Heart left ventricle (tissue), 16 donors: ENCODE measurements around the gene ZDHHC14. TPM values are rescaled to one million over a fixed set of nuclear protein-coding genes. Genes with fewer than 3 reads are reported as not detected.

Source experiments
- ATAC-seq, 4 donors: fragments of 200-7000 bp; cut with Tn5 transposase; one replicate each; pipeline ENCODE4 v1.9.1; 2020 to 2022; ENCODE audit warnings: moderate library complexity in 4 of 4, mild to moderate bottlenecking in 3 of 4, moderate number of reproducible peaks in 1 of 4
- DNase-seq, 5 donors: peaks; one replicate each; pipeline ENCODE4 v3.0.0-alpha.2; 2020
- H3K27ac ChIP-seq, 12 donors: fragments of 200-600 bp; sonication (generic) in 4 of 12; one replicate each; pipeline versions ENCODE4 v1.5.0 to v1.8.0; 2016 to 2022; ENCODE audit warnings: mild to moderate bottlenecking in 2 of 12
- H3K27me3 ChIP-seq, 9 donors: fragments of 200-600 bp; sonication (generic) in 2 of 9; one replicate each; pipeline versions ENCODE4 v1.5.1 to v1.8.0; 2016 to 2022; ENCODE audit warnings: mild to moderate bottlenecking in 3 of 9
- H3K36me3 ChIP-seq, 9 donors: fragments of 200-600 bp; sonication (generic) in 2 of 9; one replicate each; pipeline versions ENCODE4 v1.5.0 to v1.8.0; 2018 to 2022; ENCODE audit warnings: mild to moderate bottlenecking in 2 of 9
- H3K4me1 ChIP-seq, 12 donors: fragments of 200-600 bp; sonication (generic) in 4 of 12; one replicate each; pipeline versions ENCODE4 v1.5.0 to v1.8.0; 2016 to 2022; ENCODE audit warnings: mild to moderate bottlenecking in 3 of 12
- H3K4me3 ChIP-seq, 12 donors: fragments of 200-600 bp; sonication (generic) in 4 of 12; one replicate each; pipeline versions ENCODE4 v1.5.0 to v1.8.0; 2017 to 2022; ENCODE audit warnings: mild to moderate bottlenecking in 9 of 12, moderate library complexity in 4 of 12
- H3K9me3 ChIP-seq, 12 donors: fragments of 200-600 bp; sonication (generic) in 4 of 12; one replicate each; pipeline versions ENCODE4 v1.5.0 to v1.8.0; 2016 to 2022; ENCODE audit warnings: mild to moderate bottlenecking in 1 of 12
- POLR2A ChIP-seq, 2 donors: fragments of 450-650 bp; IDR thresholded peaks; one replicate each; pipeline ENCODE4 v1.6.1; 2017; ENCODE audit warnings: antibody characterized with exemption in 2 of 2, mild to moderate bottlenecking in 2 of 2, moderate library complexity in 2 of 2
- WGBS, 4 donors: extraction: QIAGEN DNeasy Blood & Tissue Kit in 2 of 4; methylation state at CpG; one replicate each; pipeline versions ENCODE4 v1.1.5 to v1.1.7; 2013 to 2018; 5-methylcytosine and 5-hydroxymethylcytosine counted together
- intact Hi-C, 10 donors: fragments of 100-400 bp; cut with DNase I; formaldehyde crosslinking; loops; one replicate each; pipeline versions ENCODE4 v1.11.1 to v1.14.2; 2022
- polyA plus RNA-seq, 2 donors: library from polyadenylated mRNA; stranded (reverse); fragments of 200-250 nt; gene quantifications; one replicate each; pipeline ENCODE4 v1.2.3, GENCODE V29; 2013
- total RNA-seq, 9 donors: library from RNA; depleted of rRNA in 2 of 9; stranded (reverse); fragments of >200 nt in 2 of 9; fragmentation: NEBNext Ultra II Directional in 3 of 9; extraction: Animal tissue kit (Norgen Biotek cat#: 25700) in 3 of 9; gene quantifications; one replicate each; pipeline versions ENCODE4 v1.1.0 to v1.2.4, GENCODE V29; 2016 to 2023
- TF ChIP-seq, protein P1 (sequence below), 12 donors: fragments of 200-600 bp; sonication (generic) in 4 of 12; IDR thresholded peaks; one replicate each; pipeline versions ENCODE4 v1.5.0 to v1.8.0; 2018 to 2022; ENCODE audit warnings: antibody characterized with exemption in 12 of 12, mild to moderate bottlenecking in 5 of 12
- donor health status: ischemic (EF 13 %, LVEDD 7.1; RV severe dilation, severe dysfunction).
- donor health status: healthy with polysubstance abuse.
- donor health status: DM: no; HTN: yes; CAD: no.
- donor health status: DM: no; HTN: no; CAD: no.
- donor health status: ischemic (EF 25% LVEDD 6.9; RV normal size, moderate dysfunction).
- donor health status: ischemic (EF 25% LVEDD 5.7; RV mildly dilated, moderate dysfunction).
- donor health status: healthy.
- donor health status: DM: yes; HTN: yes; CAD: no.
- donor health status: ischemic (EF 35%, LVEDD 5.7; RV mildly dilated, moderate dysfunction).
- donor health status: nonischemic (EF 11% LVEDD 7.7; RV severe dilation, severe dysfunction).
- donor health status: DM: yes; HTN: yes; CAD: no.
- donor health status: PGD.
- donor health status: ischemic (EF 29% LVEDD 5.4; RV normal size, mild dysfunction).
- donor health status: nonischemic (EF 23%, LVEDD 6.1; RV moderate dilation, normal function).

ZDHHC14 gene
- total and polyA plus RNA-seq, 11 donors, result 7.0 to 25.8 (median 15.4) TPM

GRCh38 chr6:157604816-157605215, 223.8 kb downstream of the ZDHHC14 start:
- Histone ChIP-seq H3K4me1 (no peaks in the 10 kb centered on the region), H3K27ac (no peak overlapping the region), H3K27me3 (no peaks in the 10 kb centered on the region), H3K4me3 (no peak overlapping the region), H3K36me3 (peaks cover 0 to 4% (median 0%) of the 10 kb centered on the region in 9 donors), H3K9me3 (no peaks in the 10 kb centered on the region)
- intact Hi-C loops, result no loop called here
- ATAC-seq (no peak), DNase-seq (no peak)
- TF ChIP-seq, protein P1, sequence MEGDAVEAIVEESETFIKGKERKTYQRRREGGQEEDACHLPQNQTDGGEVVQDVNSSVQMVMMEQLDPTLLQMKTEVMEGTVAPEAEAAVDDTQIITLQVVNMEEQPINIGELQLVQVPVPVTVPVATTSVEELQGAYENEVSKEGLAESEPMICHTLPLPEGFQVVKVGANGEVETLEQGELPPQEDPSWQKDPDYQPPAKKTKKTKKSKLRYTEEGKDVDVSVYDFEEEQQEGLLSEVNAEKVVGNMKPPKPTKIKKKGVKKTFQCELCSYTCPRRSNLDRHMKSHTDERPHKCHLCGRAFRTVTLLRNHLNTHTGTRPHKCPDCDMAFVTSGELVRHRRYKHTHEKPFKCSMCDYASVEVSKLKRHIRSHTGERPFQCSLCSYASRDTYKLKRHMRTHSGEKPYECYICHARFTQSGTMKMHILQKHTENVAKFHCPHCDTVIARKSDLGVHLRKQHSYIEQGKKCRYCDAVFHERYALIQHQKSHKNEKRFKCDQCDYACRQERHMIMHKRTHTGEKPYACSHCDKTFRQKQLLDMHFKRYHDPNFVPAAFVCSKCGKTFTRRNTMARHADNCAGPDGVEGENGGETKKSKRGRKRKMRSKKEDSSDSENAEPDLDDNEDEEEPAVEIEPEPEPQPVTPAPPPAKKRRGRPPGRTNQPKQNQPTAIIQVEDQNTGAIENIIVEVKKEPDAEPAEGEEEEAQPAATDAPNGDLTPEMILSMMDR (IDR thresholded peaks at IDR 0.05), result no peak
- TF ChIP-seq POLR2A (IDR thresholded peaks at IDR 0.05), result no peak
- 54 to 66% (median 57%) methylated on average over 2 of the region's 2 CpGs for WGBS, 4 donors

GRCh38 chr6:157605484-157605883, 224.5 kb downstream of the ZDHHC14 start:
- Histone ChIP-seq H3K27me3 (no peaks in the 10 kb centered on the region), H3K9me3 (no peaks in the 10 kb centered on the region), H3K4me3 (no peak overlapping the region), H3K36me3 (no peaks in the 10 kb centered on the region), H3K4me1 (peaks cover 0 to 2% (median 0%) of the 10 kb centered on the region in 12 donors), H3K27ac (no peak overlapping the region)
- DNase-seq (no peak), ATAC-seq (no peak)
- intact Hi-C loops, result no loop called here
- TF ChIP-seq, protein P1 (IDR thresholded peaks at IDR 0.05), result no peak
- no peak for TF ChIP-seq POLR2A (IDR thresholded peaks at IDR 0.05)
- WGBS, 4 donors, result 87 to 94% (median 93%) methylated on average over 5 to 8 of the region's 8 CpGs

DNA sequence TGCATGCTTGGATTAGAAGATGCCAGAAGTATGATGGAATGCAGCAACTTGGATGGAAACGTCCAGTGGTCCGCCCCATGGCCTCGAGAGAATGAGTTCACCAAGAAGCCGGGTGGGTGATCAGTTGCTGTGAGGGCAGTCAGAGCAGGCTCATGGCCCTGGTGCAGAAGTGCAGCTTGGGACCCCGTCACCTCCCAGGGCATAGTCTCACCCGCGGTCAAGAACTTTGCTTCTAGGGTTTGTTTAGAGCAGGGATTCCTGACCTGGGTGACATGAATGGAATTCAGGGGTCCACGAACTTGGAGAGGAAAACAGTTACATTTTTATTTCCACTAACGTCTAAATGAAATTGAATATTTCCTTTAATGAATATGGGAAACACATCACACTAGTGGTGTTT, 225.5 kb downstream of the ZDHHC14 start:
- H3K9me3 ChIP-seq, result no peaks in the 10 kb centered on the region
- intact Hi-C loops, result no loop called here
- H3K36me3 ChIP-seq, result no peaks in the 10 kb centered on the region
- 81 to 87% (median 83%) methylated on average over 9 of the region's 9 CpGs for WGBS, 4 donors
- no peak overlapping the region for H3K27ac ChIP-seq
- H3K4me3 ChIP-seq, result no peak overlapping the region
- ATAC-seq, result no peak
- no peaks in the 10 kb centered on the region for H3K27me3 ChIP-seq
- TF ChIP-seq, protein P1 (IDR thresholded peaks at IDR 0.05), result no peak
- no peak for TF ChIP-seq POLR2A (IDR thresholded peaks at IDR 0.05)
- peaks cover 0 to 5% (median 0%) of the 10 kb centered on the region in 12 donors for H3K4me1 ChIP-seq
- no peak for DNase-seq

DNA sequence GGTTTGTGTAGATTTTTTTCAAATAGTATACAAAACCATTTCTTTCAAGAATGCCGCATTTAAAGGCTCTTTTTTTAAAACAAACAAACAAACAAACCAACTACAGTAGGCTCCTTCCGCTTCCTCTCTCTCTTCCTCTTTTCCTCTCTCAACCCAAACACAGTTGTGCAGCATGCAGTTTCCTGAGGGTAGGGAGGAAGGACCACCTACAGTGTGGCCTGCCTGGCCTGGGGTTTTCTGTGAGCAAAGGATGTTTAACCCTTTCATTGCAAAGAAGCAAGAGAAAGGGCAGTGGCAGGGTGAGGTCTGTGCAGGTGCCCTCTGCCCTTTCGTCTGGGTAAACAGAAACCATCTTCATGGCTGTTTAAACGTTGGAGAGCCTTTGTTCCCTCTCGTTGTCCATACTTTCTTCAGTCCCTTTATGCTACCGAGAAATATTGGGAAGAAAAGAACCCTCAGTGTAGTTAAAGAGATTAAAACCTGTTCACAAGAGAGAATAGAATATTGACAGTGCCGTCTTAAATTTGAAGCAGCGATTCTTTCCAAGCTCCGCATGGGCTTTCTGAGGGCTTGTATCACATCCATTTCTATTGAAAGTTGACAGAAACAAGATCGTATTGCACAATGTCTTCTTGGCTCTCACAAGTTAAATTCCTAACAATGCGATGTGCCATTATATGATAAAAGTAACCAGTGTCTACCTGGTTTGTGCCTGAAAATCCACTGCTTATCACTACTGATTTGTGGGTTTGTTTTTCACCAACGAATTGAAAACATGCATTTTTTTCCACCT, 226.5 kb downstream of the ZDHHC14 start:
- no peaks in the 10 kb centered on the region for H3K27me3 ChIP-seq
- H3K4me1 ChIP-seq, result peaks cover 0 to 5% (median 0%) of the 10 kb centered on the region in 12 donors
- H3K27ac ChIP-seq, result no peak overlapping the region
- H3K36me3 ChIP-seq, result no peaks in the 10 kb centered on the region
- ATAC-seq (no peak), DNase-seq (no peak)
- no peaks in the 10 kb centered on the region for H3K9me3 ChIP-seq
- TF ChIP-seq, protein P1 (IDR thresholded peaks at IDR 0.05), result no peak
- no peak for TF ChIP-seq POLR2A (IDR thresholded peaks at IDR 0.05)
- 75 to 82% (median 78%) methylated on average over 12 of the region's 12 CpGs for WGBS, 4 donors
- intact Hi-C loops, result no loop called here
- H3K4me3 ChIP-seq, result no peak overlapping the region
